ENCODE data around the gene SETD1B. TPM values are rescaled to one million over a fixed set of nuclear protein-coding genes. Genes with fewer than 3 reads are reported as not detected.

SETD1B gene
- total RNA-seq, 1 experiment from 2014 or later = 40.4 TPM

- no peak overlapping the region for H3K14ac ChIP-seq (ENCODE audit: insufficient read depth, low read length)
- peak overlapping the region; percentile 34 for H3K4me2 ChIP-seq (ENCODE audit: insufficient read depth, insufficient read length, low read length)
- H3K27me3 ChIP-seq (ENCODE audit: insufficient read depth, low read length) = no peaks in the 10 kb centered on the region
- no peak overlapping the region for H3K9ac ChIP-seq (ENCODE audit: extremely low read depth, insufficient read length, low read length)
- no peak overlapping the region for H2BK15ac ChIP-seq (ENCODE audit: low read depth, low read length)
- H3K9me3 ChIP-seq (ENCODE audit: control insufficient read depth, low read depth, low read length) = no peaks in the 10 kb centered on the region
- H3K79me2 ChIP-seq (ENCODE audit: insufficient read depth, low read length) = no peaks in the 10 kb centered on the region
- Mint-ChIP-seq H3K4me1 (peaks cover 39 to 45% of the 10 kb centered on the region in 2 experiments), H3K4me3 (peak overlapping the region; percentile 66 to 80), H3K27me3 (ENCODE audit: low read depth) (peaks cover 4% of the 10 kb centered on the region), H3K9me3 (no peaks in the 10 kb centered on the region; a peak in 2 of 5 replicates), H3K36me3 (ENCODE audit: insufficient read depth in 1 of 3, low read depth in 3 of 3) (peaks cover 13 to 36% (median 24%) of the 10 kb centered on the region in 3 experiments; a peak in 5 of 7 replicates), H3K27ac (peak overlapping the region; percentile 58 to 96 (median 78); a peak in 5 of 7 replicates)
- no peak overlapping the region for H2BK5ac ChIP-seq (ENCODE audit: insufficient read length, low read length)
- H2AK5ac ChIP-seq (ENCODE audit: insufficient read length, low read length) = no peak overlapping the region
- H3K4me1 ChIP-seq (ENCODE audit: insufficient read depth, low read length) = peaks cover 4% of the 10 kb centered on the region; the same call in 1 of the 2 replicates
- H3K4ac ChIP-seq (ENCODE audit: low read depth, low read length) = no peak overlapping the region
- H3K23me2 ChIP-seq (ENCODE audit: insufficient read length, low read depth, low read length, poor library complexity, severe bottlenecking) = peaks cover 17% of the 10 kb centered on the region
- peak; percentile 94 for TF ChIP-seq CTCF (conservative IDR thresholded peaks at IDR 0.05)
- H4K91ac ChIP-seq (ENCODE audit: insufficient read length, low read depth, low read length) = no peak overlapping the region
- DNase-seq = peak; percentile 95
- H4K5ac ChIP-seq (ENCODE audit: insufficient read length, low read depth, low read length) = no peak overlapping the region
- no peak overlapping the region for H3K18ac ChIP-seq (ENCODE audit: insufficient read length, low read depth, low read length)
- H4K8ac ChIP-seq (replicated peaks; ENCODE audit: insufficient read length, low read depth, low read length) = no peak overlapping the region
- no peaks in the 10 kb centered on the region for H4K20me1 ChIP-seq (ENCODE audit: control insufficient read depth, insufficient read depth, insufficient read length)
- H3K79me1 ChIP-seq (ENCODE audit: insufficient read depth, low read depth, low read length, poor library complexity, severe bottlenecking) = no peaks in the 10 kb centered on the region
- no peak overlapping the region for H2BK20ac ChIP-seq (ENCODE audit: low read depth, low read length, poor library complexity, severe bottlenecking)
- WGBS (ENCODE audit: extremely low coverage, insufficient read length, low lambda C conversion rate) = no CpG with 5 or more reads among the region's 15 CpGs
- H2BK120ac ChIP-seq (ENCODE audit: low read depth, low read length, poor library complexity, severe bottlenecking) = no peak overlapping the region
- no peak overlapping the region for H2BK12ac ChIP-seq (ENCODE audit: insufficient read length, low read depth, low read length)
- no peak overlapping the region for H2AFZ ChIP-seq (ENCODE audit: low read length)
- no peak overlapping the region for H3T11ph ChIP-seq (ENCODE audit: low read length)
- H3K56ac ChIP-seq (ENCODE audit: insufficient read length, low read depth, low read length) = no peak overlapping the region
- H3K23ac ChIP-seq (ENCODE audit: insufficient read length, low read depth, low read length) = no peak overlapping the region
- H3K27ac ChIP-seq (ENCODE audit: insufficient read length, low read depth, low read length) = no peak overlapping the region
Measured at GRCh38 chr12:121795034-121795968, 8.5 kb upstream of the SETD1B start.

Measured in H9 (cell line).